ENCODE data around the gene SPANXN1. TPM values are rescaled to one million over a fixed set of nuclear protein-coding genes. Genes with fewer than 3 reads are reported as not detected.
A peak's percentile ranks its signal among the peaks of the same experiment; 100 is the strongest.
"Not testable (repeated sequence)": the region's sequence is repeated elsewhere in the genome, so short reads cannot be mapped to it uniquely, and the experiment has no call there.

Gene SPANXN1, protein sequence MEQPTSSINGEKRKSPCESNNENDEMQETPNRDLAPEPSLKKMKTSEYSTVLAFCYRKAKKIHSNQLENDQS
- total RNA-seq (ENCODE audit: low replicate concordance): not detected in 2 replicates

DNA sequence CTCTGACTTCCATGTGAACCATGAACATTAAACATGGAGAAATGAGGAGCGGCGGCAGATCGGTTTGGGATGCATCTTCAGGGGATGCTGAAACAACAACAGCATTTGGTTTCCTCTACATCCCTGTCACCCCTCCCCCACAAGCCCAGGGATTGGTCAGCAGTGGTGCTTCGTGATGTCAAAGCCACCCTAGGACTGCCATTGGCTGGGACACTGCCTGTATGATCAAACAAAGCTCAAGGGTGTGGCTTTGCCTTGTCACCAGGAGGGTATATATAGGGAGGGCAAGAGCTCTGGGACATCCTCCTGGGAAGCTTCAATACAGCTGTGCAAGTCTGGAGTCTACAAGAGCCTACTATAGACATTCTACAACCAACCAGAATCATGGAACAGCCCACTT, at the start of gene SPANXN1:
TSS of gene SPANXN1 (plus strand) at position 301 of the 400 bp plus-strand sequence. CDS start at position 385, 84 bp downstream.
- not testable (repeated sequence) for DNase-seq (ENCODE audit: low read depth); H3K4me3 ChIP-seq (ENCODE audit: low read depth, low read length)

DNA sequence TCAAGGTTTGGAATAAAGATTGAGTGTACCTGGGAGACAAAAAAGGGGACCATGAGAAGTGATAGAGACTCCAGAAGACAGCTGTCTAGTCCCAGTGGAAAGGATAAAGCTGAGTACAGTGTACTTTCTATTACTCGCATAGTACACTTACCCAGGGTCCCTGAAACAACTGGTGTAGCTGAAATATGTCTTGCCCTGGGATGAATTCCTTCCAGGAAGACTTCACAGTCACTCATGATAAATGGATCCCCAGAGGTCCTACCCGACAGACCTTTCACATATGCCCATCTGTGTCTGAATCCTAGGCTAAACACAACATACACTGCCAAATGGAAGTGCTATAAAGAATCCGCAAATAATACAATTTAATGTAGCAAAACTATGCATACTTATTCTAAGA, 48.2 kb upstream of the SPANXN1 start:
- TF ChIP-seq, protein P1, sequence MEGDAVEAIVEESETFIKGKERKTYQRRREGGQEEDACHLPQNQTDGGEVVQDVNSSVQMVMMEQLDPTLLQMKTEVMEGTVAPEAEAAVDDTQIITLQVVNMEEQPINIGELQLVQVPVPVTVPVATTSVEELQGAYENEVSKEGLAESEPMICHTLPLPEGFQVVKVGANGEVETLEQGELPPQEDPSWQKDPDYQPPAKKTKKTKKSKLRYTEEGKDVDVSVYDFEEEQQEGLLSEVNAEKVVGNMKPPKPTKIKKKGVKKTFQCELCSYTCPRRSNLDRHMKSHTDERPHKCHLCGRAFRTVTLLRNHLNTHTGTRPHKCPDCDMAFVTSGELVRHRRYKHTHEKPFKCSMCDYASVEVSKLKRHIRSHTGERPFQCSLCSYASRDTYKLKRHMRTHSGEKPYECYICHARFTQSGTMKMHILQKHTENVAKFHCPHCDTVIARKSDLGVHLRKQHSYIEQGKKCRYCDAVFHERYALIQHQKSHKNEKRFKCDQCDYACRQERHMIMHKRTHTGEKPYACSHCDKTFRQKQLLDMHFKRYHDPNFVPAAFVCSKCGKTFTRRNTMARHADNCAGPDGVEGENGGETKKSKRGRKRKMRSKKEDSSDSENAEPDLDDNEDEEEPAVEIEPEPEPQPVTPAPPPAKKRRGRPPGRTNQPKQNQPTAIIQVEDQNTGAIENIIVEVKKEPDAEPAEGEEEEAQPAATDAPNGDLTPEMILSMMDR (IDR thresholded peaks at IDR 0.05; ENCODE audit: insufficient read depth, low read length): no peak
- DNase-seq (ENCODE audit: low read depth): no peak
- no peak overlapping the region for H3K4me3 ChIP-seq (ENCODE audit: low read depth, low read length)

DNA sequence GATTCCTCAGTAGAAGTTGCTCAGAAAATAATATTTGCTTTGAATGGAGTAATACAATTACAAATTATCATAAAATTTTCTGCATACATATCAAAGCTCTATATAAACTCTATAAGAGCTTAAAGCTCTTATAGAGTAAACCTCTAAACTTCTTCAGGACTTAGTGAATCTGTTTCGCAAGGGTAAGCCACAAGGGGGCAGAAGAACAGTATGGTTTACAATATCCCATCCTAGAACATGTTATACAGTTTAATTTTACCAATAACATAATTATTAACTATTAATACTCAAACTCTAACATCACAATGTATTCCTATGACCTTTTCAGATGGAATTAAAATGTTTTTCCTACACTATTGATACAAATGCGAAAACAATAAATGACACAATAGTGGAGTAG, 33.8 kb upstream of the SPANXN1 start:
- DNase-seq (ENCODE audit: low read depth): no peak
- TF ChIP-seq, protein P1 (IDR thresholded peaks at IDR 0.05; ENCODE audit: insufficient read depth, low read length): peak; percentile 25
- H3K4me3 ChIP-seq (ENCODE audit: low read depth, low read length): no peak overlapping the region

DNA sequence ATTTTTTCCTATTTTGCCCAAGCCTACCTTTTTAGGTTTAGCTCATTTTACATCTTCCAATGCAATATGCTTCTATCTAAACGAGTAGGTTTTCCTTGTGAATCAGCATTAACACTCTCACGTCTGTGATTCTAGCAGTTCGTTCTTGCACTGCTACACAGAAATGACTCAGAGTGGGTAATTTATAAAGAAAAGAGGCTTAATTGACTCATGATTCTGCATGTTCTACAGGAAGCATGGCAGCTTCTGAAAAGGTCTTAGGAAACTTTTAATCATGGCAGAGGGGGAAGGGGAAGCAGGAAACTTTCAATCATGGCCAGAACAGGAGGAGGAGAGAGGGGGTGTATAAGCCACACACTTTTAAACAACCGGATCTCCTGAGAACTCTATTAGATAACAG, 44.9 kb downstream of the SPANXN1 start:
- DNase-seq (ENCODE audit: low read depth): no peak
- no peak overlapping the region for H3K4me3 ChIP-seq (ENCODE audit: low read depth, low read length)
- TF ChIP-seq, protein P1 (IDR thresholded peaks at IDR 0.05; ENCODE audit: insufficient read depth, low read length): no peak

Measured in fibroblast of the aortic adventitia (primary cell).